Prostate gland (tissue), 2 donors: ENCODE data around the gene PRX. TPM values are rescaled to one million over a fixed set of nuclear protein-coding genes. Genes with fewer than 3 reads are reported as not detected.

Experiments
- DNase-seq: peaks from one replicate; pipeline ENCODE4 v3.0.0-alpha.2; 2019; ENCODE audit warnings: low spot score
- H3K27ac ChIP-seq, 2 donors: fragments of 200-600 bp; sonication (generic); 2 replicates each; pipeline ENCODE4 v1.5.1; 2017 to 2019
- H3K27me3 ChIP-seq: fragments of 200-600 bp; sonication (generic); replicated peaks from 2 replicates; pipeline ENCODE4 v1.5.1; 2019; ENCODE audit not compliant: insufficient read depth
- H3K36me3 ChIP-seq, 2 donors: fragments of 200-600 bp; sonication (generic); 1 replicate in 1 of 2; 2 replicates in 1 of 2; pipeline versions ENCODE4 v1.5.1 to v1.8.1; 2017 to 2019
- H3K4me1 ChIP-seq: fragments of 200-600 bp; sonication (generic); replicated peaks from 2 replicates; pipeline ENCODE4 v1.5.1; 2019
- H3K4me3 ChIP-seq, 2 donors: fragments of 200-600 bp; sonication (generic); 2 replicates each; pipeline ENCODE4 v1.5.1; 2017 to 2019
- H3K9me3 ChIP-seq: fragments of 200-600 bp; sonication (generic); 2 replicates; pipeline ENCODE4 v1.5.1; 2017
- POLR2A ChIP-seq: fragments of 450-650 bp; IDR thresholded peaks from one replicate; pipeline ENCODE4 v1.6.1; 2016; ENCODE audit warnings: antibody characterized with exemption, mild to moderate bottlenecking
- POLR2AphosphoS5 ChIP-seq: sonication (generic); formaldehyde crosslinking; IDR thresholded peaks from one replicate; pipeline ENCODE4 v1.6.1; 2017; ENCODE audit warnings: antibody characterized with exemption
- WGBS: methylation state at CpG from one replicate; pipeline ENCODE4 v1.1.5; 2018; 5-methylcytosine and 5-hydroxymethylcytosine counted together
- intact Hi-C: fragments of 100-400 bp; cut with DNase I; formaldehyde crosslinking; loops from one replicate; pipeline ENCODE4 v1.14.2; 2022
- total RNA-seq, 2 donors: library from RNA; depleted of rRNA; stranded (reverse); fragments of >200 nt; gene quantifications; one replicate each; pipeline ENCODE4 v1.1.0, GENCODE V29; 2016
- TF ChIP-seq, protein P1 (sequence below), 4 experiments: fragments of 200-600 bp in 2 of 4; fragments of 450-650 bp in 2 of 4; sonication (generic) in 2 of 4; IDR thresholded peaks; 1 replicate in 3 of 4; 2 replicates in 1 of 4; pipeline ENCODE4 v1.5.1; 2016 to 2019; ENCODE audit warnings: antibody characterized with exemption in 4 of 4, mild to moderate bottlenecking in 2 of 4, moderate library complexity in 2 of 4

PRX gene
- total RNA-seq, 2 donors from 2014 or later, result 4.1 to 10.7 TPM

DNA sequence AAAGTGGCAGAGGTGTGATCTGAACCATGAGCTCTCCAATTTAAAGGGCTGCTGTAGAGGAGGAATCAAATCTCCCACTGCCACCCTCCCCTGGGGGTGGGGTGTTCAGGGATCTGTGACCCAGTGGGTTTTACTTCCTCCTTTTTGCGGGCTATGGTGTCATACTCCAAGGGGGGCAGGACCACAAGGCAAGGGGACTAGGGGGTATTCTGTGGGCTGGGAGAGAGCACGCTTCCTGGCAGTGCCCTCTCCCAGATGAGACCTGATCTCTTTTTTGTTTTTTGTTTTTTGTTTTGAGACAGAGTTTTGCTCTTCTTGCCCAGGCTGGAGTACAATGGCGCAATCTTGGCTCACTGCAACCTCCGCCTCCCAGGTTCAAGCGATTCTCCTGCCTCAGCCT, 54.4 kb downstream of the PRX start:
- Histone ChIP-seq H3K9me3 (no peaks in the 10 kb centered on the region), H3K27me3 (no peaks in the 10 kb centered on the region), H3K27ac (no peak overlapping the region), H3K36me3 (no peaks in the 10 kb centered on the region), H3K4me3 (no peak overlapping the region), H3K4me1 (no peaks in the 10 kb centered on the region)
- TF ChIP-seq POLR2AphosphoS5 (no peak), POLR2A (no peak)
- TF ChIP-seq, protein P1, sequence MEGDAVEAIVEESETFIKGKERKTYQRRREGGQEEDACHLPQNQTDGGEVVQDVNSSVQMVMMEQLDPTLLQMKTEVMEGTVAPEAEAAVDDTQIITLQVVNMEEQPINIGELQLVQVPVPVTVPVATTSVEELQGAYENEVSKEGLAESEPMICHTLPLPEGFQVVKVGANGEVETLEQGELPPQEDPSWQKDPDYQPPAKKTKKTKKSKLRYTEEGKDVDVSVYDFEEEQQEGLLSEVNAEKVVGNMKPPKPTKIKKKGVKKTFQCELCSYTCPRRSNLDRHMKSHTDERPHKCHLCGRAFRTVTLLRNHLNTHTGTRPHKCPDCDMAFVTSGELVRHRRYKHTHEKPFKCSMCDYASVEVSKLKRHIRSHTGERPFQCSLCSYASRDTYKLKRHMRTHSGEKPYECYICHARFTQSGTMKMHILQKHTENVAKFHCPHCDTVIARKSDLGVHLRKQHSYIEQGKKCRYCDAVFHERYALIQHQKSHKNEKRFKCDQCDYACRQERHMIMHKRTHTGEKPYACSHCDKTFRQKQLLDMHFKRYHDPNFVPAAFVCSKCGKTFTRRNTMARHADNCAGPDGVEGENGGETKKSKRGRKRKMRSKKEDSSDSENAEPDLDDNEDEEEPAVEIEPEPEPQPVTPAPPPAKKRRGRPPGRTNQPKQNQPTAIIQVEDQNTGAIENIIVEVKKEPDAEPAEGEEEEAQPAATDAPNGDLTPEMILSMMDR (IDR thresholded peaks at IDR 0.05), result no peak
- no peak for DNase-seq
- intact Hi-C loops, result no loop called here
- 74% methylated on average over 5 of the region's 5 CpGs for whole genome bisulfite sequencing

DNA sequence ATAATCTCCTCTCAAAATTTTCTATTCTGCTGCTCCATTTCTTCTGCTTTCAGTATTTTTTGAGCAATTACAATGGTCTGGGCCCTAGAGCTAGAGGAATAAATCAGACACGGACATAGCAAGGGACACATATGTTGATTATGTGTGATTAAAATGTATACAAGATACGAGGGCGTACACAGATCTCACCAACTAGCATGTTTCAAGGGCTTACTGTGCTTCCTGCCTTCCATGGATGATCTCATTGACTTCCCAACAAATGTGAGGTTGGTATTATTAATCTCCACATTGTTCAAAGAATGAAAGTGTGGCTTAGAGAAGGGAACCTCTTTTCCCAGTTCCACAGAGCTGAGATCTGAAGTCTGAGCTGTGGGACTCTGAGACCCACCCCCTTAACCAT, 55.5 kb downstream of the PRX start:
- Histone ChIP-seq H3K27ac (no peak overlapping the region), H3K4me3 (no peak overlapping the region), H3K4me1 (no peaks in the 10 kb centered on the region), H3K36me3 (no peaks in the 10 kb centered on the region), H3K27me3 (no peaks in the 10 kb centered on the region), H3K9me3 (no peaks in the 10 kb centered on the region)
- intact Hi-C loops, result no loop called here
- DNase-seq, result no peak
- TF ChIP-seq, protein P1 (IDR thresholded peaks at IDR 0.05), result no peak
- TF ChIP-seq POLR2AphosphoS5, result no peak
- no peak for TF ChIP-seq POLR2A
- WGBS, result 85% methylated on average over 3 of the region's 3 CpGs

DNA sequence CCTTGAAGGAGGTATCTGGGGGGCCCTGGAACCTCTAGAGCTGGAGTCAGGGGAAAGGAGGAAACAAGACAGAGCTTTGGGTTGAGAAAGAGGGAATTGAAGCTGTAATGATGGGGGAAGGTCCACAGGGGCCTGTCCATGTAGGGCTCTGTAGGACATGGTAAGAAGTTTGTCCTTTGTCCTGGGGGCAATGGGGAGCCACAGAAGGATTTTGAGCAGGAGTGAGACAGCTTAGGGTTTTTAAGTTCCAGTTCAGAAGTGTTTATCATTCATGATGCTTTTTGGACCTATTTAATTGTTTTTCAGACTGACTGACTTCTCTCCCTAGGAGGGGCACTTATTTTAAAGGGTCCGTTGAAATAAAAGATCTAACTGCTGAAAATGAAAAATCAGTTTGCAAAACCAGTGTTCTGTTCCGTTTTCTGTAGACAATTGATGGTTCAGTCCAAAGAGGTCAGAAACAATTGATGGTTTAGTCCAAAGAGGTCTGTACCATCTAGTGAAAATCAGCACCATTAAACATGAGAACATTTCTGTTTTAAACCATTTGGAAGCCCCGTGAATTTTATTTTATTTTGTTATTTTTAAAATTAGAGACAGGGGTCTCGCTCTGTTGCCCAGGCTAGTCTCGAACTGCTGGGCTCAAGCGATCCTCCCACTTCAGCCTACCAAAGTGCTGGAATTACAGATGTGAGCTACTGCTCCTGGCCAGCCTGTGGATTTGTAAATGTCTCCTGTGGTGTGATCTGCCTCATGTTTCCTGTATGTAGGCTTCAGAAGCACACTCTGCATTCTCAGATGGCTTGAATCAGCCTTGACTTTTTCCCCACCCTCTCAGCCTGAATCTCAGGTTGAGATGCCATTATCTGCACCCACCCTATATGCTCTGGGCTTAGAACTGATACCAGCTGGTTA, 56.2 kb downstream of the PRX start:
- no peaks in the 10 kb centered on the region for H3K4me1 ChIP-seq
- H3K27me3 ChIP-seq, result no peaks in the 10 kb centered on the region
- no peak overlapping the region for H3K27ac ChIP-seq
- DNase-seq, result no peak
- 86% methylated on average over 6 of the region's 6 CpGs for WGBS
- H3K36me3 ChIP-seq, result no peaks in the 10 kb centered on the region
- H3K9me3 ChIP-seq, result no peaks in the 10 kb centered on the region
- TF ChIP-seq, protein P1 (IDR thresholded peaks at IDR 0.05), result no peak
- TF ChIP-seq POLR2A (no peak), POLR2AphosphoS5 (no peak)
- H3K4me3 ChIP-seq, result no peak overlapping the region
- intact Hi-C loops, result no loop called here

DNA sequence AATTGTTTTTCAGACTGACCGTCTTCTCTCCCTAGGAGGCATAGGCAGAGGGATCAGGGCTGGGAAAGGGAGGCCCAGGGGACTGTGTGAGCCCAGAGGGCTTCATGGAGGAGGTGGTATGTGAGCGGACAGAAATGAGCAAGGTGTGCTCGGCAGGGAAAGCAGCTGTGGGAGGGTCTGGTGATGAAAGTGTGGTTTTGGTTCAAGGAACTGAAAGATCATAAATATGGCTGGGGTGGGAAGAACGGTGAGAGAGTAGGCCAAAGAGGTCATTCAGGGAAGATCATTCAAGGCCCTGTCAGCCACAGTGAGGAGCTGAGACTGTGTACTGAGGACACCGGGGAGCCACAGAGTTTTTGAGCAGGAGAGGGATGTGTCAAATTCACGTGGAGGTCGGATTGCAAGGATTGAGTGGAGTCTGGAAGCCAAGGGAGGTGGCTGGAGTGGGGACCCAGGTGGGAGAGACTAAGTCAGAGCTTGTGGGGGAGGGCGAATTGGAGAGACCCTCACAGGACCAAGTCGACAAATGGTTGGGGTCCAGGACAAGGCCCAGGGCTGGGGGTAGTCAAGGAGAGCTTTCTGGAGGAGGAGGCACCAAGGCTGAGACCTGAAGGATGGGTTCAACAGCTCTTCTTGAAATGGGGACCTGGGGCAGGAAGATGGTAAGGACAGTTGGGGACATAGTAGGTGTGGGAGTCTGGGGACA, 57.0 kb downstream of the PRX start:
- TF ChIP-seq POLR2A, result no peak
- TF ChIP-seq POLR2AphosphoS5, result no peak
- TF ChIP-seq, protein P1 (IDR thresholded peaks at IDR 0.05), result no peak
- no peaks in the 10 kb centered on the region for H3K27me3 ChIP-seq
- no peaks in the 10 kb centered on the region for H3K36me3 ChIP-seq
- no peak for DNase-seq
- H3K27ac ChIP-seq, result no peak overlapping the region
- H3K4me1 ChIP-seq, result no peaks in the 10 kb centered on the region
- WGBS, result 86% methylated on average over 9 of the region's 9 CpGs
- H3K4me3 ChIP-seq, result no peak overlapping the region
- intact Hi-C loops, result no loop called here
- no peaks in the 10 kb centered on the region for H3K9me3 ChIP-seq
